Panc1 (cell line): Measurements from ENCODE around the gene SRP54. TPM values are rescaled to one million over a fixed set of nuclear protein-coding genes. Genes with fewer than 3 reads are reported as not detected.

Experiments used
- ATAC-seq: fragments of 200-7000 bp; cut with Tn5 transposase; 2 replicates; pipeline ENCODE4 v1.9.1; 2020; ENCODE audit warnings: mild to moderate bottlenecking, moderate library complexity
- BruUV-seq: library from RNA; stranded (reverse); fragments of 400-500 nt; replicated peaks from 2 replicates; lab custom pipeline; 2021; lab: Mats Ljungman, UMichigan
- CTCF ChIA-PET: fragments of 300-600 bp; sonication (Branson Sonifier 250); formaldehyde crosslinking; loops from one replicate; lab custom pipeline; 2022; ENCODE audit warnings: antibody characterized with exemption; lab: Charles Lee
- POLR2A ChIA-PET: fragments of 300-600 bp; sonication (Branson Sonifier 250); formaldehyde crosslinking; loops from one replicate; lab custom pipeline; 2022; ENCODE audit warnings: antibody characterized with exemption; lab: Charles Lee
- DNase-seq: peaks from one replicate; pipeline ENCODE4 v3.0.0-alpha.2; 2010; ENCODE audit warnings: low read depth, low spot score
- H3K27ac ChIP-seq: 2 replicates; pipeline ENCODE4 v1.5.1; 2011; ENCODE audit warnings: mild to moderate bottlenecking, low read length, inconsistent platforms
- H3K27me3 ChIP-seq: fragments of 200-500 bp; sonication (Bioruptor generic); 2 replicates; pipeline ENCODE4 v1.6.0; 2014; ENCODE audit warnings: low read length, inconsistent platforms; ENCODE audit not compliant: control insufficient read depth, insufficient read depth
- H3K36me3 ChIP-seq: fragments of 200-500 bp; sonication (Bioruptor generic); 2 replicates; pipeline ENCODE4 v1.5.1; 2014; ENCODE audit warnings: inconsistent platforms, mild to moderate bottlenecking, low read length, moderate library complexity; ENCODE audit not compliant: control insufficient read depth, insufficient read depth
- H3K4me1 ChIP-seq: 2 replicates; pipeline ENCODE4 v1.5.1; 2011; ENCODE audit warnings: inconsistent platforms, mild to moderate bottlenecking, low read length, moderate library complexity; ENCODE audit not compliant: control insufficient read depth, insufficient read depth
- H3K4me3 ChIP-seq, 2 experiments: 2 replicates each; pipeline ENCODE4 v1.5.1; 2011 to 2012; ENCODE audit warnings: low read depth in 2 of 2, low read length in 2 of 2, mild to moderate bottlenecking in 2 of 2, inconsistent platforms in 1 of 2, moderate library complexity in 1 of 2
- H3K9me3 ChIP-seq: fragments of 200-500 bp; sonication (Bioruptor generic); 2 replicates; pipeline ENCODE4 v1.5.1; 2014; ENCODE audit warnings: low read depth, mild to moderate bottlenecking, inconsistent platforms, low read length, moderate library complexity; ENCODE audit not compliant: control insufficient read depth, insufficient read depth
- CTCF ChIP-seq: fragments of 450-650 bp; IDR thresholded peaks from 2 replicates; pipeline ENCODE4 v1.5.1; 2017; ENCODE audit warnings: mild to moderate bottlenecking
- POLR2AphosphoS5 ChIP-seq: IDR thresholded peaks from 2 replicates; pipeline ENCODE4 v1.6.1; 2012; ENCODE audit warnings: mild to moderate bottlenecking, low read depth, low read length, moderate library complexity
- REST ChIP-seq, 2 experiments: IDR thresholded peaks; 2 replicates each; pipeline ENCODE4 v1.6.1; 2011 to 2012; ENCODE audit warnings: low read depth in 2 of 2, control low read depth in 1 of 2, low read length in 1 of 2, mild to moderate bottlenecking in 1 of 2, moderate library complexity in 1 of 2; ENCODE audit not compliant: insufficient read depth in 1 of 2
- SIN3A ChIP-seq: IDR thresholded peaks from 2 replicates; pipeline ENCODE4 v1.6.1; 2012; ENCODE audit warnings: low read depth, mild to moderate bottlenecking, low read length, moderate library complexity, borderline replicate concordance; ENCODE audit not compliant: insufficient read depth
- TCF7L2 ChIP-seq: IDR thresholded peaks from 2 replicates; pipeline ENCODE4 v1.6.1; 2011; ENCODE audit warnings: mild to moderate bottlenecking, low read depth, low read length, inconsistent platforms
- in situ Hi-C: cut with HindIII; loops from 2 replicates; pipeline ENCODE4 v1.10.0; 2016; ENCODE audit warnings: low sequenced_read_pairs, low pct_unique_long_range_greater_than_20kb
- intact Hi-C: fragments of 100-400 bp; cut with micrococcal nuclease; formaldehyde crosslinking; loops from one replicate; pipeline ENCODE4 v1.10.0; 2022; ENCODE audit not compliant: unreplicated experiment
- total RNA-seq: library from RNA; stranded (reverse); gene quantifications from one replicate; pipeline ENCODE4 v1.2.1, GENCODE V29; 2021; ENCODE audit not compliant: unreplicated experiment

Gene SRP54
- total RNA-seq, 1 experiment from 2014 or later, result 53.2 TPM

GRCh38 chr14:34935488-34935887 lies 47.3 kb upstream of the SRP54 start:
- BruUV-seq, result no TSS peak
- CTCF ChIA-PET, result no interaction called here
- ATAC-seq (no peak), DNase-seq (no peak)
- Histone ChIP-seq H3K4me3 (no peak overlapping the region), H3K27me3 (no peaks in the 10 kb centered on the region), H3K36me3 (no peaks in the 10 kb centered on the region), H3K4me1 (no peaks in the 10 kb centered on the region), H3K9me3 (no peaks in the 10 kb centered on the region), H3K27ac (no peak overlapping the region)
- TF ChIP-seq CTCF (no peak), REST (IDR thresholded peaks at IDR 0.05; ENCODE audit: insufficient read depth in 1 of 2, low read depth in 2 of 2, low read length in 1 of 2) (no peak), TCF7L2 (no peak), POLR2AphosphoS5 (no peak), SIN3A (no peak)
- POLR2A ChIA-PET, result no interaction called here
- intact Hi-C loops (no loop called here), in situ Hi-C loops (no loop called here)

GRCh38 chr14:34937442-34937841 lies 45.4 kb upstream of the SRP54 start:
- Histone ChIP-seq H3K9me3 (no peaks in the 10 kb centered on the region), H3K4me3 (no peak overlapping the region), H3K4me1 (no peaks in the 10 kb centered on the region), H3K27ac (no peak overlapping the region), H3K36me3 (no peaks in the 10 kb centered on the region), H3K27me3 (no peaks in the 10 kb centered on the region)
- in situ Hi-C loops (no loop called here), intact Hi-C loops (no loop called here)
- ChIA-PET POLR2A (no interaction called here), CTCF (no interaction called here)
- BruUV-seq, result no TSS peak
- no peak for DNase-seq
- no peak for TF ChIP-seq CTCF
- TF ChIP-seq TCF7L2, result no peak
- no peak for TF ChIP-seq REST (IDR thresholded peaks at IDR 0.05; ENCODE audit: insufficient read depth in 1 of 2, low read depth in 2 of 2, low read length in 1 of 2)
- TF ChIP-seq POLR2AphosphoS5, result no peak
- TF ChIP-seq SIN3A, result no peak
- no peak for ATAC-seq
